HG02884 (cell line): ENCODE data around the gene SHOC2.
"Not testable (repeated sequence)": the region's sequence is repeated elsewhere in the genome, so short reads cannot be mapped to it uniquely, and the experiment has no call there.

Source experiments
- ATAC-seq: cut with Tn5 transposase; IDR thresholded peaks from one replicate; pipeline ENCODE4 v1.9.1; 2021; ENCODE audit warnings: mild to moderate bottlenecking, moderate library complexity; ENCODE audit not compliant: unreplicated experiment

The SHOC2 gene

DNA sequence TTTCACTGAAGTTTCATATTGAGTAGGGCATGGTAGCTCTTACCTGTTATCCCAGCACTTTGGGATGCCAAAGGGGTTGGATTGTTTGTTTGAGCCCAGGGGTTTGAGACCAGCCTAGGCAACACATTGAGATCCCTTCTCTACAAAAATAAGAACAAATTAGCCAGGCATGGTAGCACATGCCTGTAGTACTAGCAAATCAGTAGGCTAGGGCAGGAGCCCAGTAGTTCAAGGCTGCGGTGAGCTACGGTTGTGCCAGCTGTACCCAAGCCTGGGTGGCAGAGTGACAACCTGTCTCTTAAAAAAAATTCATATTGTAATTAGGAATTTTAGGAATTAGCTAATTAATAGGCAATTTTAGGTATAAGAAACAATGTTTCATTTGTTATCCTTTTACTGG lies 18.4 kb upstream of the SHOC2 start:
- ATAC-seq = no peak

DNA sequence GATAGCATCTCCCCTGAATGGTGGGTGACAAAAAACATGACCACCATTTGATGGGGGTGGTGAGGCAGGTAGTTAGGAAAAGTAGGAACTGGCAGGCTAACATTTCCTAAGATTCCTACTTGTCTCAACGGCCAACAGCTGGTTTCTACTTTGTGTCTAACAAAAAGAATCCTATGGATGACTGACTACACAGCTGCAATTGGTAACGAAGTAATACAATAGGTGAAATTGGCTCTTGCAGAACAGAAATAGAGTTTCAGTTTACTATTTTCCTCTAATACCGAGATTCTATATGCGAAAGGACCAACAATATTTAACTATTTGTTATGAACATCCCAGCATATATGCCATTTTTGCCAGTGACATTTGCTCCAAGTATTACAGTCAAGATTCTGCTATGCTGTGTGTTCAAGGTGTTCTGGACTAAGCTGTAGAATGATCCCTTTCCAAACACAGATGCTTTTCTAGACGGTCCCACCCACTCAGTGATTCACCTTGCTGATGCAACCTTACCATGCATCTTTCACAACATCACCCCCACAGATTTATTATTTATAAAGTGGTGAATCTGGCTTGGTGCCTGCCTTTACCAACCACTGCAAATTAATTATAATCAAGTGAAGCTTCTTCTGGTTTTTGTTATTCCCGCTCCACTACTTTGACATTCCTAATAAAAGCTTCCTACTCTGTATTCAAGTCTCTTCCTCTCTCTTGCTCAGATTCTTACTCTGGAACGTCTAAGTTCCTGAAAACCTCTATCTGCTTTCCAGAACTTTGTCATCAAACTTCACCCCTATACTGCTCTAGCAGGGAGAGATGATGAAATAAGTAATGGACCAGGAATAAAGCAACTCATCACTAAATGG lies 17.2 kb upstream of the SHOC2 start:
- ATAC-seq = no peak

DNA sequence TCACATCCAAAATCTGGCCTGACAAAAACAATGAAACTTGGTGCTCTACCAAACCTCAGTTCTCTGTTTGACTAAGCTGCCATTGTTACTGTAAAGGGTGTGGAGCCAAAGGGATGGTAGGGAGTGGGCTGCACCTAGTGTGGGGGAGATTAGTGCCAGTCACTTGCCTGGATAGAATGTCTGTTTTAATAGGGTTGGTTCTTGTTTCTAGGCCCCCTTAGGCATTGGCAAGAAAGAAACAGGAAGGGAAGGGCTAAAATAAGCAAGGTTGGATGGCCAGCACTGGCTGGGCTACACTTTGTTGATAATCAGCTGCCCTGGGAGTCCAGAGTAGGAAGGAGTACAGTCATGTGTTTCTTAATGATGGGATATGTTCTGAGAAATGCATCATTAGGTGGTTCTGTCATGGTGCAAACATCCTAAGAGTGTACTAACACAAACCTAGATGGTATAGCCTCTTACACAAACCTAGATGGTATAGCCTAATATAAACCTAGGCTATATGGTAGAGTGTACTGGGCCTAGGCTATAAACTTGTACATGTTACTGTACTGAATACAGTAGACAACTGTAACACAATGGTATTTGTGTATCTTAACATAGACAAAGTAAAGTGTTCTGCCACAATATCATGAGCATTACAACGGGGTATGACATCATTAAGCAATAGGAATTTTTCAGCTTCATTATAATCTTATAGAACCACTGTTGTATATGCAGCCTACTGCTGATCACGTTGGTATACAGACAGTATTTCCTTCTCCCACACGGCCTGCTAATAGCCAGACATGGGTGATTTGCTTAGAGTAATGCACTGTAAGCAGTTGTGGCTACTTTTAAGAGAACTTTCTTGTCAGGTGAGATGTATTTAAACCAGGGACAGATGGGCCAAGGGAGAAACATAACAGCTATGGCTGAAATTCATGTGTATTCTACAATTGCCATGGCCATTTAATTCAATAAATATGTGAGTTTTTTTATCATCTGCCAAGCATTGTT lies 15.8 kb upstream of the SHOC2 start:
- ATAC-seq = peak; percentile 70

DNA sequence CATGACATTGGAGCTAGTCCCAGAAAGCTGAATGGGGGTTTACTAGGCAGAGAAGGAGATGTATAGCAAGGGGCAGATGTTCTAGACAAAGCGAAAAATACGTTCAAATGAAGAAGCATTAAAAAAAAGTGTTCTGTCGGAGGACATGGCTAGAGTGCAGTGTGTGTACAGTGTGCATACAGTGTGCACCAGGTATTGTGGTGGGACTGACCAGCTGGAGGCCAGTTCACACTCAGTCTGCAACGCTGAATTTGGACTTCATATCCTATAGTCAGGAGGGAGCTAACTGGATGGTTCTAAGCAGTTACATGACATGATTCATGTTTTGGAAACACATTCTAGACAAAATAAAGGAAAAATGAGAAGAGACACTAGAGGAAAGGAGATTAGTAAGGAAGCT lies 9.3 kb upstream of the SHOC2 start:
- no peak for ATAC-seq

DNA sequence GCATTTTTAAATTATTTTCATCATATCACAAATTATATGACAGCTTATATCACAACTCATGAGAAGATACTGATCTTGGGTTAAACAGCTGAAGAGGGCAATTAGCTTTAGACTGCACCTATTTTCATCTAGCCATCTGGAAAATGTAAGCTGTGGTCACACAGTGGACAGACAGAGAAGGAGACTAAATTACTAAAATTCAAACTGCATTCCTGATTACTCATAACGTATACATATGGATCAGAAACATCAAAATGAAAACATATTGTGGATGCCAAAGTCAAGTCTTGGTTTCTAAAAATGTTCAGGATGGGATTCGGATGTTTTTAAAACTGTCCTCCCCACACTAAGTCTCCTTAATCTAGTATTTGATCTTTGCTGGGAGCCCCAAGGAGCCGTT lies 7.0 kb upstream of the SHOC2 start:
- no peak for ATAC-seq

DNA sequence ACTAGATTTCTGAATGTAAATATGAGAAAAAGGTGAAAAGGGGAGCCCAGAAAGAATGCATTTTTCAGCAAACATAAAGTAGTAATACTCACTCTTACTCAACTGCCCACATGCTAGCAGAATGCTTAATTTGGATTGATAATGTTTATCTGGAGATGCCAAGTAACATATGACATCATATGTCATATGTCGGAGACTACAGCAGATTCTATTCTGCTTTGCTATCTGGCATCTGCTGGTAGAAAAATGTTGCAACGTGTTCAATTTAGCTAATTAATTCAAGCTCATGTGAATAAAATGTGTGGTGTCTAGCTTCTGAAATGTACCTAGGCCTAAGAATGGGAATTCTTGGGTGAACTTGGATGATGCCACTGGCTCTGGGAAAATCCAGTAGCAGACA lies 5.0 kb upstream of the SHOC2 start:
- ATAC-seq = no peak

DNA sequence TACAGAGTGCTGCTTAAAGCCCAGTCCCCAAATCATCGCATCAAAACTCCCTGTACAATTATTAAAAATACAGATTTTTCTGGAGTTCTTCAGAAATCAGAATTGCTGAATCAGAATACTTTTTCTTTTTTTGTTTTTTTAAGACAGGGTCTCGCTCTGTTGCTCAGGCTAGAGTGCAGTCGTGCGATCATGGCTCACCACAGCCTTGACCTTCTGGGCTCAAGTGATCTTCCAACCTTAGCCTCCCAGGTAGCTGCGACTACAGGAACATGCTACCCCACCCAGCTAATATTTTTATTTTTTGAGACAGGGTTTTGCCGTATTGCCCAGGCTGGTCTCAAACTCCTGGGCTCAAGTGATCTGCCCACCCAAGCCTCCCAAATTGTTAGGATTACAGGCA lies 4.4 kb upstream of the SHOC2 start:
- no peak for ATAC-seq

DNA sequence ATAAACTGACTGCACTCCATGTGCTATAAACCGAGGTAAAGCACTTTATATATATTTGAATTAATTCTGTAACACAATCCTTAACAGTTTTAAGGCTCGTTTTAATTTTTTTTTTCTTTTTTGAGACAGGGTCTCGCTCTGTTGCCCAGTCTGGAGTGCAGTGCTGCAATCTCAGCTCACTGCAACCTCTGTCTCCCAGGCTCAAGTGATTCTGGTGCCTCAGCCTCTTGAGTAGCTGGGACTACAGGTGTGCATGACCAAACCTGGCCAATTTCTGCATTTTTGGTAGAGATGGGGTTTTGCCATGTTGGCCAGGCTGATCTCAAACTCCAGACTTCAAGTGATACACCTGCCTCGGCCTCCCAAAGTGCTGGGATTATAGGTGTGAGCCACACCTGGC lies 3.8 kb upstream of the SHOC2 start:
- ATAC-seq = not testable (repeated sequence)

DNA sequence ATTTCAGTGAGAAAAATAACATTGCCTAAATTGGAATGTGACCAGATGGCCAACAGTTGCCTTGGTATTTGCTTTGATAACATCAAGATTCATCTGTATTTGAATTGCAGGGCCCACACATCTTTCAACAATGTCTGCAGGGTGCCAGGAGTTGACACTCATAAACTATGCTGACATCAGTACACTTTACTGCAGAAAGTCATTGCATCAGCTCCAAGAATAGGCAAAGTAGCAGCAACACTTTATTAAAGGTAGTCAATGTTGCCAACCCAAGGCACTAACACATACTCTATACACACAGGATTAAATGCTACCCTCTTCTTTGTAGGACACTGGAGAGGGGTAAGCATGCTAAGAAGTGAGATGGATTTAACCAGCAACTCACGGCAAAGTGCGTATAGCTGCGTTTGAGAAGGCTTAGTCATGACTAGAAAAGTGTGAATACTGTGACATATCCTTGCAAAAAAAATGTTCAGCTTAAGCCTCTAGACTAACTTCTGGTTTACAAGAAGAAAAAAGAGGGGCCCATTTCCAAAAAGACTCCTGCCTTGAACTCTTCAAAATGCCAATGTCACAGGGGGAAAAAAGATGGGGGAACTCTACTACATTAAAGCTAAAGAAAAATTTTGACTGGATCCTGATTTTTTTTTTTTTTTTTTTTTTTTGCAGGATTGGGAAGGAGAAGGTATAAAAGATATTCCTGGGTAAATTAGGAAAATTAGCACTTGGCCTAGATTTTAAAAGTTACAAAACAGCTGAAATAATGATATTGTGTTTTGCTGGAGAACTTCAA lies 2.7 kb upstream of the SHOC2 start:
- no peak for ATAC-seq

DNA sequence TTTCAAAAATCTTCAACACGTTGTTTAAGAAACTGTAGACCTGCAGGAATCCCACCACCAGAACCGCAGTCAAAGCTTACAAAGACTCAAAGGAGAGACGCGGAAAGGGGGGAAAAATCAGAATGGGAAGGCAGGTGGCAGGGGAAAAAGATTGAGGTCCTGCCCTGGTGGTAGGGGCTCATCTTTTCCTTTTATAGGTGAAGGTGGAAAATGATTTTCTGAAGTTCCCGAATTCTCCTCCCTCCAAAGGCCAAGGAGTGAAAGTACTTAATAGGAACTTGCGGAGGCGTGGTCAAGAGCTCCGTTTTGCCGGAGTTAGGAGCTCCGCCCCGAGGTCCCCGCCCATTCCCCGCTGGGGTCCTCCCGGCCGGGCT lies 1.1 kb upstream of the SHOC2 start:
- ATAC-seq = no peak

DNA sequence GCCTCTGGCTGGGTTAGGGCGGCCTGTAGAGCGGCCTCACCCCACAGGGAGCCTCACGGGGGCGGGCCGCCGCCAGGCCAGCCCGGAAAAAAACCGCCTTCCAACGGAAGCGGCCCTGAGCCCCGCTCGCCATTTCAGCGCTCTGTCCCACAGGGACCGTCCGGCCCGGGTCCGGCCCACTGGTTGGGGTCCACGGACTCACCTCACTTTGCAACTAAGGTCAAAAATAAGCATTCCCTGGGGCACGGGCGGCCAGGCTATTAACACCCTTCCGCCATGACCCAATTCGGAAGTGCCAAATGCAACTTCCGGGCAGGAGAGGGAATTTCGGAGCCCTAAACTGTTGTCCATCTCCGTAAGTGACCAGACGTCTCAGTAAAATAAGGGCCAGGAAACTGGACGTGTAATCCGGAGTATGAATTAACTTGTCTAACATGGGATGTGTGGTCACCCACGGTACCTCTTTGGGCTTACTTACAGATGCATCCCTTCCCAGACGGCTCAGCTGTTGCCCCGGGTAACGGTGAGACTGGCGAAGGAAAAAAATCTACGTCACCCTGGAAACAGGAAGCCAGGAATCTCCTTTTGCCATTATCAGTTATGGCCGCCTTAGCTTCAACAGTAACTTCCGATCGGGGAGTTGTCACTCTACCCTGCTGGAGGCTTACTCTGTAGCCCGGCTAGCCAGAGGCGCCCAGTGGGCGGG lies 608 bp upstream of the SHOC2 start, which contains the start of gene BBIP1:
TSS of gene BBIP1 (minus strand) at position 538 of the 706 bp plus-strand sequence. CDS start 1,023 bp downstream, outside the sequence.
- ATAC-seq = peak; percentile 72

DNA sequence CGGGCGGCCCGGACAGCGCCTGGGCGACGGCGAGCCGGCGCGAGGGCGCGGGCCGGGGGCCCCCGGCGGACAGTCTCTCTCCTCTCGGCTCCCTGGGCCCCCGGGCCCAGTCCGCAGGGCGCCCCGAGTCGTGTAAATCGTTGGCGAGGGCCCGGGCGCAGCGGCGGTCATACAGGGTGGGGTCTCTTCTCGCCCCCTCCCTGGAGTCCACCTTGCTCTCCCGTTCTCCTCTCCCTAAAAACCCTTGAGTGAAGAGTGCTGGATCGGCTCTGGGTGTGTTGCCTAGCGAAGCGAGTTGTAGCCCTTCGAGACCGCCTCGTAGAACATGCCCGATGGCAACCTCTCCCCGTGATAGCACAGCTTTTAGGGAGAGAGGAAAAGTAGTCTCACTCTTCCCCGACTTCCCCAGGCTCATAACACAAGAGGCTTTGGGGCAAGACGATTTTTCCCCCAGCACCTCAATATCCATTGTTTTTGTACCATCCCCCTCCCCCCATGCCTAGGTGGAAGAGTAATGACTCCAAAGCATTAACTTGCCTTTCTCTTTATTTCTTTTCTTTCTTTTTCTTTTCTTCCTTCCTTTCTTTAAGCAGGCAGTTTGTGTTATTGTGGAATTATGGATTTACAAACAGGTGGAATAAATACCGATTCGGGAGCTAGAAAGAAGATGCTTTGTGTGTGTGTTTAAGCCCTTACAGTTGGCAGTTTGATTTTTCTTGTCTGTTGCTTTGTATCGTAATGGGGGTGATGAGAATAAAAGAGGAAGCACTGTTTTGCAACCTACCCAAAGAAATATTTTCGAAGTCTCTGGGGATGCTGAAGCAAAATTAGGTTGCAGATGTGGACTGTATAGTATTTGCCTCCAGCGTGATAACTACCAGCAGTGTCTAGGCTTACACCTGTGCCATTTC lies 822 bp downstream of the SHOC2 start:
- ATAC-seq = peak; percentile 28

DNA sequence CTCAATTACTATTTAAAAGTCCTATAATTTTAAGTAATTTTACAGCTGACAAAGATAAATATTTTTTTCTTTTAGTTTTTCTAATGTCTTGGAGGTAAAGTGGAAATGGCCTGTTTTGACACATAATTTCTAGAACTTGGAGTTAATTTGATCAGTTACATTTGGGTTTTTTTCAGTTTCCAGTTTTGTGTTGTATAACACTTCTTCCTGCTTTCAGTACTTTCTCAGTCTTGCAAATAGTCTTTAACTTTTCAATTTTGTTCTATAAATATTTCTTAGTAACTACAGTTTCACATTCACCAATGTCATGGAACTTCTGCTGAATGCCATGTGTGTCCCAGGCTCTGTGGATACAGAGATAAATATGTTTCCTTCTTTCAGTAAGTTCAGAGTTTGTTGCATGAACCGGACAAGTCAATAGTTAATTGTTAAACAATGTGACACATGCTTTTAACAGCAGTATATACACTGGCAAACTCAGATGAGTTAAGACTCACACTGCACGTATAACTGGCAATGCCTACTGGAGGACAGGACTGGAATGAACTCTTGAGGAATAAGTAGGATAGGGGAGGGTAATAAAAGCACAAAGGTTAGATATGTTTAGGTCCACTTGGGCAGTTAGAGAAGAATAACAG lies 4.6 kb downstream of the SHOC2 start:
- ATAC-seq = peak; percentile 29

DNA sequence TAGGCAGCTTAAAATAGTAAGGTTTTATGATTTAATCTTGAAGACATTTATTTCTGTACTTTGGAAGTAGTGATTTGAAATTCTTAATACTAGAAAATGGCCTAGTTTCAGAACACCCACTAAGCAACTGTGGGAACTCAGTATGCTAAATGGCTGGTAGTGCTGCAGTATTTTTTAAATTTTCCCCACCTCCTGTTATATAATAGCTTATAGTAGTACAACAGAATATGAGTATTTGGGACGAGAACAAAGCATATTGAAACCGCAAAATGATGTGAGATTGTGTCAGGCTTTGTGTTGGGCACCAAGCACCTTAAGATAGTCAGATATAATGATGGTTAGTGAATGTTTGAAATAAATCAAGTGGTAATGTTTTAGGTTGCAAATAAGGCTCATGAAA lies 8.1 kb downstream of the SHOC2 start:
- ATAC-seq = no peak

DNA sequence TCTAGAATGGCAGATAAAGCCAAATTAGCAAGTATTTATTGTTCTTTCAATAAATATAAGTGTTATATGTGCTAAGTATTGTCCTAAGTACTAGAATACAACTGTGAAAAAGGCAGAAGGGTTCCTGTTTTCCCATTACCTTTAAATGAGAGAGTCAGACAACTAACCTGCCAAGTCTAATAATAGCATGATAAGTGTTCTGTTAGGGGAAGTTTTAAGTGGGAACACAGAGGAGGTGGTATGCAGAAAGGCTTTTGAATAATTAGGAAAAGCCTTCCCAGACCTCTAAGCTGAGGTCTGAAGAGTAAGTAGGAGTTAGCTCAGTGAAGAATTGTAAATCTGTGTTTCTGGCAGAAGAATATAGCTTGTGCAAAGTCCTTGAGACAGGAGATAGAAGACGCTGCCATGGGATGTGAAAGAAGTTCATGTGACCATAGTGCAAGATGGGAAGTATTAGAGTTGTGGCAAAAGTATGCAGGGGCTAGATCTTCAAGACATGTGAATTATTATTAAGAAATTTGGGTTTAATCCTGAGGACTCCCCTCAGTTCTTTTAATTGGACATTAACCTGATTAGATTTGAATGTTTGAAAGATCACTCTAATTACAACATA lies 12.5 kb downstream of the SHOC2 start:
- no peak for ATAC-seq

DNA sequence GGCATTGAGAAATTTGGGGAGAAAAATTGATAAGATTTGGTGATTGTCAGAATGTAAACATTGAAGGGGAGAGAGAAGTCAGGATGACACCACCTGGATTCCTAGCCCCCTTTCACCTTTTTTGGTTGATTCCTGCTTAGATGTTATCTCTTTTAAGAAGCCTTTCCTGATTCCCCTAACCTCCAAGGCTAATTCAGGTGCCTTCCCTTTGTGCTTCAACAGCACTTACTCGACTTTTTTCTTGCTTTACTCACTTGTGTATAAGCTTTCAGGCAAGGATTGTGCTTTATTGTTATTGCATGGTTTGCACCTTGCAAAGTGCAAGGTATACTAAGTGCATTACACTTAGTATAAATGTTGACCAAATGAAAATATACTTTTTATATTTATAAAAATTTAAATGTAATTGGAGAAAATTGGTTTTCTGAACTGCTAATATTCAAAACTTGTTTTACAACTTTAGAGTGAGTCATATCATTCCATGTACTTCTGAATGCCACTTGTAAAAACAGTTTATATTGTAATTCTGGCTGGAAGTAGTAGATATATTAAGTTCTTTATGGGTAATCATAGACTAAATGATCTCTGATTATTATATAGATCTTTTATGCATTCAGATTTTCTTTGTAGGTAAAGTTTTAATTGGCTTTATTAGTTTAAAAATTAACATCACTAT lies 13.2 kb downstream of the SHOC2 start:
- no peak for ATAC-seq

DNA sequence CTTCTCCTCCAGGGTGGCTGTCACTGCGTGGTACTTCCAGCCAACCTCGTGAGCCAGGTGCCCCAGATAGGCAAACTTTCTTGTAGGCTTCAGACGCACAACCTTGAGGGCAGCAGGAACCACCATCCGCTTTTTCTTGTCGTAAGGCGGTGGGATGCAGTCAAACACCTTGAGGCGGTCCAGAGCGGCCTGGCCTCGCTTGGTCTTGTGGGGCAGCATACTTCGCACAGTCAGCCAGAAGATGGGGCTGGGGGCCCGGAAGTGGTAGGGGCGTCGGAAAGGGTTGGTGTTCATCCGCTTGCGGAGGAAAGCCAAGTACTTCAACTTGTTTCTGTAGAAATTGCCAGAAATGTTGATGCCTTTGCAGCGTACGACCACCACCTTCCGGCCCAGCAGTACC lies 17.4 kb downstream of the SHOC2 start:
- no peak for ATAC-seq

DNA sequence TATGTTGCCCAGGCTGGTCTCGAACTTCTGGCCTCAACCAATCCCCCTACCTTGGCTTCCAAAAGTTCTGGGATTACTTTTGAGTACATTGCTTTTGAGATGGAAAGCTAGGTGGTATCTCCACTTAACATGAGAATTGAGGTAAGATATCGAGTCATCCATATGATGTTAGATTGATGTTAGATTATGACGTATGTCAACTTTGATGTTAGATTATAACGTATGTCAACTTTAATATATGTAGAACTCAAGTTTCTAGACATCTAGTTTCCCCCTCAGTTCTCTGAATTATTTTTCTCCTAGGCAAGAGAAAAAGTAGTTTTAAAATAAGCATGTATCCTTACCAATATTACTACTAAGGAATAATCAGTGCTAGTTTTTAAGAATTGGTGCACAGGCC lies 20.0 kb downstream of the SHOC2 start:
- ATAC-seq = no peak
